NT2/D1 (cell line): ENCODE data around the gene DLG2.

ENCODE experiments used
- SUZ12 ChIP-seq: IDR thresholded peaks from 2 replicates; pipeline ENCODE4 v1.6.1; 2011; ENCODE audit not compliant: insufficient read length, insufficient read depth; ENCODE audit errors: extremely low read depth
- YY1 ChIP-seq: IDR thresholded peaks from 2 replicates; pipeline ENCODE4 v1.6.1; 2011; ENCODE audit not compliant: insufficient read length, insufficient read depth
- ZNF274 ChIP-seq: IDR thresholded peaks from 2 replicates; pipeline ENCODE4 v1.6.1; 2011; ENCODE audit warnings: mild to moderate bottlenecking, low read depth, low read length

DNA sequence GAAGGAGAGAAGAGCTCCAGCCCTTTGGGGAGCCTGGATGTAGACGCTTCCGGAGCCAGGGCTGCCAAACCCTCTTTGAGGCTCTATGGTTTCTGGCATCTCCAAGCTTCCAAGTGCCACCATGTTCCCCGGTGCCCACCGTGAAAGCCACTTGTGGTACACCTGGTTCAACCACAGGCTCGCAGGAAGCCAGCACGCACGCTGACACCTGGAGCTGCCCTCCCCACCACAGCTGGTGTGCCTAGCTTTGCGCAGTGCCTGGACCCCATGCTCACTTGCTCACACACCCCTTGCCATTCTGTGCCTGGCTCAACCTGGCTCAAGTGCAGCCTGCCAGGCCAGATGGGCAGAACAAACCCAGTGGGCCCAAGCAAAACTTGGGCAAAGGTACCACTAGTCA is 831.4 kb downstream of the DLG2 start:
- no peak for TF ChIP-seq YY1
- no peak for TF ChIP-seq ZNF274
- no peak for TF ChIP-seq SUZ12
